Measurements from ENCODE around the gene HASPIN.
"Not testable (repeated sequence)": the region's sequence is repeated elsewhere in the genome, so short reads cannot be mapped to it uniquely, and the experiment has no call there.

Gene HASPIN

GRCh38 chr17:3697103-3697476 lies 26.6 kb upstream of the HASPIN start:
- no peak for DNase-seq (ENCODE audit: low read depth)

- no peak for DNase-seq (ENCODE audit: low read depth)
These were observed 25.6 kb upstream of the HASPIN start for GRCh38 chr17:3698139-3698538.

DNA sequence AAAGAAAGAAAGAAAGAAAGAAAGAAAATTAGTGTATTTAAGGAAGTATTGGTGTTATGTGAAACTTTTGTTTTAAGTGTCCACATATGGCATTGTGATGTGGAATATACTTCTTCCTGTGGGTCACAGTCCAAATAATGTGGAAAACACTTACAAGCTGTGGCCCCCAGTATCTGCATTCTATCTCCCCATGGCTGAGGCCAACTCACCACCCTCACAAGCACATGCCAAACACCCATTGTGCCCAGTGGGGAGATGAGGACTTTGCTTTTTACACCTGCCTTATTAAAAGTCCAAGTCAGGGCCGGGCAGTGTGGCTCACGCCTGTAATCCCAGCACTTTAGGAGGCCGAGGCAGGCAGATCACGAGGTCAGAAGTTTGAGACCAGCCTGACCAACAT lies 23.8 kb upstream of the HASPIN start:
- DNase-seq (ENCODE audit: low read depth) = no peak

GRCh38 chr17:3702041-3702539 lies 21.6 kb upstream of the HASPIN start:
- DNase-seq (ENCODE audit: low read depth) = not testable (repeated sequence)

DNA sequence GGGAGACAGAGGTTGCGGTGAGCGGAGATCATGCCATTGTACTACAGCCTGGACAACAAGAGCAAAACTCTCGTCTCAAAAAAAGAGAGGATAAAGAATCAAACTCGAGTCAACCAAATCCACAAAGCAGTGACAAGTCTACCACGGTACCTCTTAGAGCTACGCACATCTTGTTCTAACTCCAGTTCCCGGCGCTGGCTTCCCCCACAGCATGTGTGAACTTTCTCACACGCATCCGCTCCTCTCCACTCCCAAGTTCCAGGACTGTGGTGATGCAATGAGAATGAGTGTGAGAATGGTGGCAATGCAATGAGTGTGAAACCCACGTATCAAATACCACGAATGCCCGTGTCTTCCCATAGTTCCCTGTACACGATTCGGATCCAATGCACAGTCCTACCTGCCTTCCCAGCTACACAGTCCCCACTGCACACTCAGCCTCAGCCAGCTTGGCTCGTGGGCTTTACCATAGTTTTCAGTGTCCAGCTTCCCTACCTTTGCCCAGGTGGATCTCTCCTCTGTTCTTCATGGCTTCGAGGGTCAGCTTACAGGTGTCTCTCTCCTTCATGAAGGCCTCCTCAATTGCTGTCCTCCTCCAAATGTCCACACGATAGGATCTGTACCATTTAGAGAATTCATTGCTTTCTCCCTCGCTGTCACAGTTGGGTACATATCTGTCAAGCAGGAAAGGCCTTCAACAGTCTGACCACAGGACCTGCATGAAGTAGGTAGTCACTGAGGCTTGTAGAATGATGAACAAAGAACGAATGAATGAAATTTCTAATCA lies 18.6 kb upstream of the HASPIN start:
- DNase-seq (ENCODE audit: low read depth) = no peak

DNA sequence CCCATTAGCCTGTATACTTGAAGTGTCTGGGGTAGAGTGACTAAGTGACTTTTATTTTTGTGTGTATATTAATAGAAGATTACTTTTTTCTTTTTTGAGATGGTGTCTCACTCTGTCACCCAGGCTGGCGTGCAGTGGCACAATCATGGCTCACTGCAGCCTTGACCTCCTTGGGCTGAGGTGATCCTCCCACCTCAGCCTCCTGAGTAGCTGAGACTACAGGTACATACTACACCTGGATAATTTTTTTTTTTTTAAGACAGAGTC lies 18.1 kb upstream of the HASPIN start:
- not testable (repeated sequence) for DNase-seq (ENCODE audit: low read depth)

GRCh38 chr17:3708366-3708765 lies 15.3 kb upstream of the HASPIN start:
- DNase-seq (ENCODE audit: low read depth) = no peak

- DNase-seq (ENCODE audit: low read depth) = no peak
These were observed 12.7 kb upstream of the HASPIN start for GRCh38 chr17:3710951-3711383.

DNA sequence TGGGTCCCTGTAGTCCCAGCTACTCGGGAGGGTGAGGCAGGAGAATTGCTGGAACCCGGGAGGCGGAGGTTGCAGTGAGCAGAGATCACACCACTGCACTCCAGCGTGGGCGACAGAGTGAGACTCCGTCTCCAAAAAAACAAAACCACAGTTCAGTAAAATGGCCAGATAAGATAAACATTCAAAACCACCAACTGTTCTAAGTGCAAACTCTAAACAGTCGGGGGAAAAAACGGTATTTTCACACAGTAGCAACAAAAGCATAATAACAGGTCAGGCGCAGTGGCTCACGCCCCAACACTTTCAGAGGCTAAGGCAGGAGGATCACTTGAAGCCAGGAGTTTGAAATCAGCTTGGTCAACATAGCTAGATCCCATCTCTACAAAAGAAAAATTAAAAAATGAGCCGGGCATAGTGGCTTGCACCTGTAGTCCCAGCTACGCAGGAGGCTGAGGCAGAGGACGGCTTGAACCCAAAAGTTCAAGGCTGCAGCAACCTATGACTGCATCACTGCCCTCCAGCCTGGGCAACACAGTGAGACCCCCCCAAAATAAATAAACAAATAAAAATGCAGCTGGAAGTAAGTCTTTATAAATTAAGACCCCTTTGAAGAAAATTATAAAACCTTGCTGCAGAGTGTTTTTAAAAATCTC lies 10.8 kb upstream of the HASPIN start:
- peak; percentile 31 for DNase-seq (ENCODE audit: low read depth)

GRCh38 chr17:3715296-3715695 lies 8.4 kb upstream of the HASPIN start:
- DNase-seq (ENCODE audit: low read depth) = no peak

GRCh38 chr17:3718201-3718600 lies 5.5 kb upstream of the HASPIN start:
- DNase-seq (ENCODE audit: low read depth) = no peak

GRCh38 chr17:3719265-3719664 lies 4.4 kb upstream of the HASPIN start:
- DNase-seq (ENCODE audit: low read depth) = peak; percentile 61

DNA sequence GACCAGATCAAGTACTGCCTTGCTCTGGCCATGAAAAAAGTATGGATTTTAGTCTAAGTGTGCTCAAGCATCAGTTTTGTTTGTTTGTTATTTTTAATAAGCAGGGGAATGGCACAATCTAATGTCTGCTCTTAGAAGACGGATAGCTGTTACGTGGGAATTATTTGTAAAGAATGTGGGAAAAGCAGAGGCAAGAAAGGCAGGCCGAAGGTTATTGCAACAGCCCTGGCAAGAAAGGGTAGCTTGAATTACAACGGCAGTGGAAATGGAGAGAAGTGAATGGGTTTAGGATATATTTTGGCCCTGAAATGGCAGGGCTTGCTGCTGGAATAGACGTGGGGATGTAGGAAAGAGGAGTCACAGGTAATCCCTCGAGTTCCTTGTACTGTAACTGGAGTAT lies 987 bp upstream of the HASPIN start:
- DNase-seq (ENCODE audit: low read depth) = peak; percentile 81

GRCh38 chr17:3723188-3723555 lies 531 bp upstream of the HASPIN start:
- no peak for DNase-seq (ENCODE audit: low read depth)

DNA sequence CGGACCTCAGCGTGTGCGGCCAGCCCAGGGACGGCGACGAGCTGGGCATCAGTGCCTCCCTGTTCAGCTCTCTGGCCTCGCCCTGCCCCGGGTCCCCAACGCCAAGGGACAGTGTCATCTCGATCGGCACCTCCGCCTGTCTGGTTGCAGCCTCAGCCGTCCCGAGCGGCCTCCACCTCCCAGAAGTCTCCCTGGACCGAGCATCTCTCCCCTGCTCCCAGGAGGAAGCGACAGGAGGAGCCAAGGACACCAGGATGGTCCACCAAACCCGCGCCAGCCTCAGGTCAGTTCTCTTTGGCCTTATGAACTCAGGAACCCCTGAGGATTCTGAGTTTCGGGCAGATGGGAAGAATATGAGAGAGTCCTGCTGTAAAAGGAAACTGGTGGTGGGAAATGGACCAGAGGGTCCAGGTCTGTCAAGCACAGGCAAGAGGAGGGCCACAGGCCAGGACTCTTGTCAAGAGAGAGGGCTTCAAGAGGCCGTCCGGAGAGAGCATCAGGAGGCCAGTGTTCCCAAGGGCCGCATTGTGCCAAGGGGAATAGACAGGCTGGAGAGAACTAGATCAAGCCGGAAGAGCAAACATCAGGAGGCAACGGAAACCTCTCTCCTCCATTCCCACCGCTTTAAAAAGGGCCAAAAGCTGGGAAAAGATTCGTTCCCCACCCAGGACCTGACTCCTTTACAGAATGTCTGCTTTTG lies 825 bp downstream of the HASPIN start:
- DNase-seq (ENCODE audit: low read depth) = no peak

- DNase-seq (ENCODE audit: low read depth) = no peak
These were observed 3.3 kb downstream of the HASPIN start for GRCh38 chr17:3727041-3727440.

- not testable (repeated sequence) for DNase-seq (ENCODE audit: low read depth)
These were observed 4.4 kb downstream of the HASPIN start for GRCh38 chr17:3728099-3728498.

GRCh38 chr17:3729881-3730280 lies 6.2 kb downstream of the HASPIN start:
- no peak for DNase-seq (ENCODE audit: low read depth)

DNA sequence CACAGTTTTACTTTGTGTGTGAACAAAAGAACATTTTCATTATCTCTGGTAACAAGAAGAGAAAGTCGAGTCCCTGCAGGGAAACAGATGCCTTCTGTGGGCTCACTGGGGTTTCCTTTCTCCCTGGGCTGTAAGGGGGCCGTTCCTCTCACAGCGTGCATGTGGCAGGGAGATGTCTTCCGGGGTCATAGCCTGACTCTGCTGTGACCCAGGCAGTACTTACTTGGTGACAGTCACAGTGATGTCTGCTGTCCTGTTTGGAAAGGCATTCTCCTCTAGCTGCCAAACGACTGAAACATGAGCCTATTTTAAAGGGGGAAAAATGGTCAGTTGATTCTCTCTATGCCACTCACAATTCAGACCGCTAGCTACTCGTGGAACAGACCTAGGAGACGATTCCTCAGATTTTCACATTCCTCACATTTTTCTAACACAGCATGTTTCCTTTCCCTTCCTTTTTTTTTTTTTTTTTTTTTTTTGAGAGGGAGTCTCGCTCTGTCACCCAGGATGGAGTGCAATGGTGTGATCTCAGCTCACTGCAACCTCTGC lies 7.3 kb downstream of the HASPIN start:
- peak; percentile 51 for DNase-seq (ENCODE audit: low read depth)

DNA sequence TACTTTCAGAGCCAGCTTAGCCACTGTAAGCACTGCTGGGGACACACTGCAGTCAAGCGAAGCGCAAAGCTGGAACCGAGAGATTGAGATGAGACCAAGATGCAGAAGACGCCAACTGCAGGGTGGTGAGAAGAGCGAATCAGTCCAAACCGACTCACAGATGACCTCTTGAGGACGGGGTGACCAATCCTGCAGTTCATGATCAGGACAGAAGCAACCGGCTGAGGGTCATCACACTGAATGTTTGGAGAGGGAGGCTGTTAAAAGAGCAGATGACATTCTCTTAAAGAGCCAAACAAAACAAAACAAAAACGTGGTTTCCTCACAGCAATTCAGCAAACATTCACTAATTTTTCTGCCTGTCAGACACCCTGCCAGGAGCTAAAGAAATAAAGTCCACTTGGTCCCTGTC lies 8.5 kb downstream of the HASPIN start:
- DNase-seq (ENCODE audit: low read depth) = no peak

DNA sequence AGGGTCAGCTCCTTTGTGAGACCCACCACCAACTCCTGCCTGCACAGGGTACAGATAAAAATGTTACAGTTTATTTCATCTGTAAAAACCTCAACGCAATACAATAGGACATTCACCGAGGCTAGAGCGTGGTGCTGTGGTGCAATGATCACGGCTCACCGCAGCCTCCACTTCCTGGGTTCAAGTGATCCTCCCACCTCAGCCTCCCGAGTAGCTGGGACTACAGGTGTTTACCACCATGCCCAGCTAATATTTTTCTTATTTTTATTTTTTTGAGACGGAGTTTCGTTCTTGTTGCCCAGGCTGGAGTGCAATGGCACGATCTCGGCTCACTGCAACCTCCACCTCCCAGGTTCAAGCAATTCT lies 11.2 kb downstream of the HASPIN start:
- not testable (repeated sequence) for DNase-seq (ENCODE audit: low read depth)

GRCh38 chr17:3735515-3735914 lies 11.8 kb downstream of the HASPIN start:
- no peak for DNase-seq (ENCODE audit: low read depth)
